SK-N-SH treated with all-trans-retinoic acid at 6 μM for 48 hours (cell line): ENCODE measurements around the gene CROCC2.

Experiments
- CSDC2 ChIP-seq: fragments of 250-450 bp; sonication (Bioruptor Pico); IDR thresholded peaks from 2 replicates; pipeline ENCODE4 v1.5.0; 2020; ENCODE audit warnings: mild to moderate bottlenecking, moderate library complexity
- ESRRG ChIP-seq: fragments of 250-450 bp; sonication (Bioruptor Pico); IDR thresholded peaks from 2 replicates; pipeline ENCODE4 v1.6.1; 2021; ENCODE audit warnings: mild to moderate bottlenecking
- ISL1 ChIP-seq: fragments of 250-450 bp; sonication (Bioruptor Pico); IDR thresholded peaks from 2 replicates; pipeline ENCODE4 v2.1.2; 2022; ENCODE audit warnings: mild to moderate bottlenecking, moderate library complexity
- RARB ChIP-seq: fragments of 250-450 bp; sonication (Bioruptor Pico); IDR thresholded peaks from 2 replicates; pipeline ENCODE4 v1.8.0; 2021; ENCODE audit warnings: mild to moderate bottlenecking, moderate library complexity
- TOX ChIP-seq: fragments of 250-450 bp; sonication (Bioruptor Pico); IDR thresholded peaks from 2 replicates; pipeline ENCODE4 v1.8.0; 2021; ENCODE audit warnings: mild to moderate bottlenecking, moderate library complexity, borderline replicate concordance
- ZFP3 ChIP-seq: fragments of 250-450 bp; sonication (Bioruptor Pico); IDR thresholded peaks from 2 replicates; pipeline ENCODE4 v1.5.0; 2020; ENCODE audit warnings: mild to moderate bottlenecking, moderate library complexity
- ZFP30 ChIP-seq: fragments of 450-650 bp; formaldehyde crosslinking; IDR thresholded peaks from 2 replicates; pipeline ENCODE4 v1.5.0; 2022; ENCODE audit warnings: mild to moderate bottlenecking, moderate library complexity
- ZNF565 ChIP-seq: fragments of 450-650 bp; formaldehyde crosslinking; conservative IDR thresholded peaks from 2 replicates; pipeline ENCODE4 v1.5.0; 2020; ENCODE audit warnings: low read depth, mild to moderate bottlenecking, moderate library complexity
- TF ChIP-seq, protein P1 (sequence below): fragments of 250-450 bp; sonication (Bioruptor Pico); IDR thresholded peaks from 2 replicates; pipeline ENCODE4 v1.5.0; 2020; ENCODE audit warnings: mild to moderate bottlenecking, moderate library complexity
- TF ChIP-seq, protein P2 (sequence below): fragments of 250-450 bp; sonication (Bioruptor Pico); IDR thresholded peaks from 2 replicates; pipeline ENCODE4 v1.5.1; 2020; ENCODE audit warnings: low read depth, mild to moderate bottlenecking, moderate library complexity
- TF ChIP-seq, protein P3 (sequence below): fragments of 250-450 bp; sonication (Bioruptor Pico); IDR thresholded peaks from 2 replicates; pipeline ENCODE4 v1.8.0; 2020; ENCODE audit warnings: mild to moderate bottlenecking, moderate library complexity, borderline replicate concordance

DNA sequence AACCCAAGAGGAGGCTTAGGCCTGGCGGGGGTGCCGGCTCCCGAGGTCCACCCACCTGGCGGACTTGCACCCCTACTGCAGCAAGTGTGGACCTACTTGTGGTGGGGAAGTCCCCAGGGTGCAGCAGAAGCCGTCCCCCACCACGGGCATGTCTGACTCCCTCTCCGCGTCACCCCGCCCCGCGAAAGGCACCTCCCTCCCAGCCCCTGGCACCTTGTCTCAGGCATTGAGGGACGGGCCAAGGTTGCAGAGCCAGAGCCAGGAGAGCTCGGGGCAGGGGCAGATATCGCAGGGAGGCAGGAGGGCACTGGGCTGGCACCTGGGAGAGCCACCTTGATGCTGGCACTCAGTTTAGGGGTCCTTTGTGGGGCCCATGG is 19.0 kb downstream of the CROCC2 start:
- TF ChIP-seq ESRRG (no peak), CSDC2 (CRISPR knock-in tag) (no peak), ZFP3 (CRISPR knock-in tag) (no peak), ZFP30 (CRISPR knock-in tag) (no peak), TOX (CRISPR knock-in tag) (no peak), ISL1 (no peak), RARB (no peak), ZNF565 (CRISPR knock-in tag) (no peak)
- TF ChIP-seq, protein P1, sequence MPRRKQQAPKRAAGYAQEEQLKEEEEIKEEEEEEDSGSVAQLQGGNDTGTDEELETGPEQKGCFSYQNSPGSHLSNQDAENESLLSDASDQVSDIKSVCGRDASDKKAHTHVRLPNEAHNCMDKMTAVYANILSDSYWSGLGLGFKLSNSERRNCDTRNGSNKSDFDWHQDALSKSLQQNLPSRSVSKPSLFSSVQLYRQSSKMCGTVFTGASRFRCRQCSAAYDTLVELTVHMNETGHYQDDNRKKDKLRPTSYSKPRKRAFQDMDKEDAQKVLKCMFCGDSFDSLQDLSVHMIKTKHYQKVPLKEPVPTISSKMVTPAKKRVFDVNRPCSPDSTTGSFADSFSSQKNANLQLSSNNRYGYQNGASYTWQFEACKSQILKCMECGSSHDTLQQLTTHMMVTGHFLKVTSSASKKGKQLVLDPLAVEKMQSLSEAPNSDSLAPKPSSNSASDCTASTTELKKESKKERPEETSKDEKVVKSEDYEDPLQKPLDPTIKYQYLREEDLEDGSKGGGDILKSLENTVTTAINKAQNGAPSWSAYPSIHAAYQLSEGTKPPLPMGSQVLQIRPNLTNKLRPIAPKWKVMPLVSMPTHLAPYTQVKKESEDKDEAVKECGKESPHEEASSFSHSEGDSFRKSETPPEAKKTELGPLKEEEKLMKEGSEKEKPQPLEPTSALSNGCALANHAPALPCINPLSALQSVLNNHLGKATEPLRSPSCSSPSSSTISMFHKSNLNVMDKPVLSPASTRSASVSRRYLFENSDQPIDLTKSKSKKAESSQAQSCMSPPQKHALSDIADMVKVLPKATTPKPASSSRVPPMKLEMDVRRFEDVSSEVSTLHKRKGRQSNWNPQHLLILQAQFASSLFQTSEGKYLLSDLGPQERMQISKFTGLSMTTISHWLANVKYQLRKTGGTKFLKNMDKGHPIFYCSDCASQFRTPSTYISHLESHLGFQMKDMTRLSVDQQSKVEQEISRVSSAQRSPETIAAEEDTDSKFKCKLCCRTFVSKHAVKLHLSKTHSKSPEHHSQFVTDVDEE (CRISPR knock-in tag): no peak
- TF ChIP-seq, protein P2, sequence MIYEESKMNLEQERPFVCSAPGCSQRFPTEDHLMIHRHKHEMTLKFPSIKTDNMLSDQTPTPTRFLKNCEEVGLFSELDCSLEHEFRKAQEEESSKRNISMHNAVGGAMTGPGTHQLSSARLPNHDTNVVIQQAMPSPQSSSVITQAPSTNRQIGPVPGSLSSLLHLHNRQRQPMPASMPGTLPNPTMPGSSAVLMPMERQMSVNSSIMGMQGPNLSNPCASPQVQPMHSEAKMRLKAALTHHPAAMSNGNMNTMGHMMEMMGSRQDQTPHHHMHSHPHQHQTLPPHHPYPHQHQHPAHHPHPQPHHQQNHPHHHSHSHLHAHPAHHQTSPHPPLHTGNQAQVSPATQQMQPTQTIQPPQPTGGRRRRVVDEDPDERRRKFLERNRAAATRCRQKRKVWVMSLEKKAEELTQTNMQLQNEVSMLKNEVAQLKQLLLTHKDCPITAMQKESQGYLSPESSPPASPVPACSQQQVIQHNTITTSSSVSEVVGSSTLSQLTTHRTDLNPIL: no peak
- TF ChIP-seq, protein P3, sequence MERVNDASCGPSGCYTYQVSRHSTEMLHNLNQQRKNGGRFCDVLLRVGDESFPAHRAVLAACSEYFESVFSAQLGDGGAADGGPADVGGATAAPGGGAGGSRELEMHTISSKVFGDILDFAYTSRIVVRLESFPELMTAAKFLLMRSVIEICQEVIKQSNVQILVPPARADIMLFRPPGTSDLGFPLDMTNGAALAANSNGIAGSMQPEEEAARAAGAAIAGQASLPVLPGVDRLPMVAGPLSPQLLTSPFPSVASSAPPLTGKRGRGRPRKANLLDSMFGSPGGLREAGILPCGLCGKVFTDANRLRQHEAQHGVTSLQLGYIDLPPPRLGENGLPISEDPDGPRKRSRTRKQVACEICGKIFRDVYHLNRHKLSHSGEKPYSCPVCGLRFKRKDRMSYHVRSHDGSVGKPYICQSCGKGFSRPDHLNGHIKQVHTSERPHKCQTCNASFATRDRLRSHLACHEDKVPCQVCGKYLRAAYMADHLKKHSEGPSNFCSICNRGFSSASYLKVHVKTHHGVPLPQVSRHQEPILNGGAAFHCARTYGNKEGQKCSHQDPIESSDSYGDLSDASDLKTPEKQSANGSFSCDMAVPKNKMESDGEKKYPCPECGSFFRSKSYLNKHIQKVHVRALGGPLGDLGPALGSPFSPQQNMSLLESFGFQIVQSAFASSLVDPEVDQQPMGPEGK: no peak
